K562 (cell line): ENCODE data around the gene CXXC1. TPM values are rescaled to one million over a fixed set of nuclear protein-coding genes. Genes with fewer than 3 reads are reported as not detected.
A peak's percentile ranks its signal among the peaks of the same experiment; 100 is the strongest.

Experiments
- EHMT2 ChIP-seq: fragments of 450-650 bp; IDR thresholded peaks from 2 replicates; pipeline ENCODE4 v1.6.1; 2018; ENCODE audit warnings: antibody characterized with exemption
- KLF6 ChIP-seq: fragments of 250-450 bp; sonication (Bioruptor Pico); IDR thresholded peaks from 2 replicates; pipeline ENCODE4 v1.4.0; 2020; ENCODE audit warnings: mild to moderate bottlenecking, moderate library complexity, borderline replicate concordance
- NCOA6 ChIP-seq: fragments of 450-650 bp; IDR thresholded peaks from 2 replicates; pipeline ENCODE4 v1.6.1; 2017; ENCODE audit warnings: mild to moderate bottlenecking
- POLR2A ChIP-seq: fragments of 450-650 bp; conservative IDR thresholded peaks from 2 replicates; pipeline ENCODE4 v1.6.1; 2016
- ZNF165 ChIP-seq: fragments of 250-450 bp; sonication (Bioruptor Pico); IDR thresholded peaks from 2 replicates; pipeline ENCODE4 v1.4.0; 2020; ENCODE audit warnings: borderline replicate concordance
- ZNF408 ChIP-seq: fragments of 250-450 bp; sonication (Bioruptor Pico); IDR thresholded peaks from 2 replicates; pipeline ENCODE4 v1.4.0; 2020; ENCODE audit warnings: low read depth, mild to moderate bottlenecking, moderate library complexity
- ZNF785 ChIP-seq: fragments of 250-450 bp; sonication (Bioruptor Pico); IDR thresholded peaks from 2 replicates; pipeline ENCODE4 v1.4.0; 2020; ENCODE audit warnings: mild to moderate bottlenecking
- polyA plus RNA-seq, 8 experiments: library from polyadenylated mRNA; depleted of rRNA in 4 of 8; stranded (reverse) in 5 of 8; unstranded in 3 of 8; fragments of >200 nt; fragmentation: Nextera tagmentation in 2 of 8; fragmentation: Illumina TruSeq in 1 of 8; extraction: Ambion mirVana in 2 of 8; extraction: Trizol in 1 of 8; gene quantifications; 2 replicates each; pipeline versions ENCODE4 v1.2.1 to v1.2.3, GENCODE V29; 2011 to 2014; ENCODE audit warnings: inconsistent platforms in 1 of 8, missing spikeins in 1 of 8
- total RNA-seq, 7 experiments: library from RNA; depleted of rRNA in 6 of 7; stranded (reverse); fragments of >200 nt in 6 of 7; fragmentation: Illumina TruSeq in 2 of 7; extraction: Trizol in 2 of 7; gene quantifications; 2 replicates each; pipeline versions ENCODE4 v1.2.1 to v1.2.3, GENCODE V29; 2011 to 2021; ENCODE audit warnings: low replicate concordance in 1 of 7
- TF ChIP-seq, protein P1 (sequence below): sonication (generic); formaldehyde crosslinking; IDR thresholded peaks from 2 replicates; pipeline ENCODE4 v1.8.1; 2023; ENCODE audit warnings: mild to moderate bottlenecking, missing genetic modification reagents, moderate library complexity
- TF ChIP-seq, protein P2 (sequence below): fragments of 150-350 bp; conservative IDR thresholded peaks from 2 replicates; pipeline ENCODE4 v1.6.1; 2014; ENCODE audit warnings: low read length
- TF ChIP-seq, protein P3 (sequence below), 2 experiments: fragments of 450-650 bp; IDR thresholded peaks; 2 replicates each; pipeline ENCODE4 v1.6.1; 2018; ENCODE audit warnings: mild to moderate bottlenecking in 2 of 2, low read depth in 1 of 2; ENCODE audit not compliant: partially characterized antibody in 2 of 2
- TF ChIP-seq, protein P4 (sequence below), 2 experiments: fragments of 450-650 bp; formaldehyde crosslinking in 1 of 2; IDR thresholded peaks; 2 replicates each; pipeline versions ENCODE4 v1.4.0 to v1.6.1; 2014 to 2020; ENCODE audit warnings: mild to moderate bottlenecking in 2 of 2, borderline replicate concordance in 1 of 2, low read depth in 1 of 2

CXXC1 gene
- total and polyA plus RNA-seq, 9 of the 15 experiments (the other 6 are each of a cell fraction or from before 2014, with no cell fraction given), result 3.4 to 81.0 (median 34.1) TPM

DNA sequence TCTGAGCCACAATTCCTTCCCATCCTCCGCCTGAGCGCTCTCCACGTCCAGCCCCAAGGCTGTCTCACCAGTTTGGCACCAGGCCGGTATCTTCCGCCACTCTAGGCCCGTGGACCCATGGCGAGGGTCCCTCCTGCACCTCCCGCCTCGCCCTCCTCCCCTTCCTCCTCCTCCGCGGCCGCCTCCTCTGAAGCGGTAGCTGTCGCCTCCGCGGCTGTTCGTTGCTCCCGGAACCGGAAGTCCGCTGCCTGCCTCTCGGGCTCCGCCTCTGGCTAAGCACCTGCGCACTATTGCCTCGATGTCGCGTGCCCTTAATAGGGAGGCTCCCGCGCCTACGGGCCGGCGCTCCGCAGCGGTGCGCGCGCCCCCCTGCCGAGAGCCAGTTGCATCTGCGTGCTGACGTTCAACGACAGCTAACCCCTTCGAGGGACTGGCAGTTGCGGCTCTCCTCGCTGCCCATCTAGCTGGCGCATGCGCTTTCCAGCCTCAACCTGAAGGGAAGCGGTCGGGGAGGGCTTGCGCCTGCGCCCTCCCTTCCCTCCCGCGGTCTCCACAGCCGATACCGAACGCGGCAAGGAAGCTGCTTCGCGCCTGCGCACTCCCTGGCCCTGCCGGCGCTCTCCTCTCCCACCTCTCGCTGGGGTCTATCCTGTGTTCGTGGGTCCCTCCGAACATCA is 6.1 kb downstream of the CXXC1 start, which contains the start of gene MBD1 (continued):
- no peak for TF ChIP-seq ZNF408 (CRISPR knock-in tag)
- TF ChIP-seq, protein P1, sequence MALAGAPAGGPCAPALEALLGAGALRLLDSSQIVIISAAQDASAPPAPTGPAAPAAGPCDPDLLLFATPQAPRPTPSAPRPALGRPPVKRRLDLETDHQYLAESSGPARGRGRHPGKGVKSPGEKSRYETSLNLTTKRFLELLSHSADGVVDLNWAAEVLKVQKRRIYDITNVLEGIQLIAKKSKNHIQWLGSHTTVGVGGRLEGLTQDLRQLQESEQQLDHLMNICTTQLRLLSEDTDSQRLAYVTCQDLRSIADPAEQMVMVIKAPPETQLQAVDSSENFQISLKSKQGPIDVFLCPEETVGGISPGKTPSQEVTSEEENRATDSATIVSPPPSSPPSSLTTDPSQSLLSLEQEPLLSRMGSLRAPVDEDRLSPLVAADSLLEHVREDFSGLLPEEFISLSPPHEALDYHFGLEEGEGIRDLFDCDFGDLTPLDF (CRISPR knock-in tag), result no peak
- TF ChIP-seq, protein P2, sequence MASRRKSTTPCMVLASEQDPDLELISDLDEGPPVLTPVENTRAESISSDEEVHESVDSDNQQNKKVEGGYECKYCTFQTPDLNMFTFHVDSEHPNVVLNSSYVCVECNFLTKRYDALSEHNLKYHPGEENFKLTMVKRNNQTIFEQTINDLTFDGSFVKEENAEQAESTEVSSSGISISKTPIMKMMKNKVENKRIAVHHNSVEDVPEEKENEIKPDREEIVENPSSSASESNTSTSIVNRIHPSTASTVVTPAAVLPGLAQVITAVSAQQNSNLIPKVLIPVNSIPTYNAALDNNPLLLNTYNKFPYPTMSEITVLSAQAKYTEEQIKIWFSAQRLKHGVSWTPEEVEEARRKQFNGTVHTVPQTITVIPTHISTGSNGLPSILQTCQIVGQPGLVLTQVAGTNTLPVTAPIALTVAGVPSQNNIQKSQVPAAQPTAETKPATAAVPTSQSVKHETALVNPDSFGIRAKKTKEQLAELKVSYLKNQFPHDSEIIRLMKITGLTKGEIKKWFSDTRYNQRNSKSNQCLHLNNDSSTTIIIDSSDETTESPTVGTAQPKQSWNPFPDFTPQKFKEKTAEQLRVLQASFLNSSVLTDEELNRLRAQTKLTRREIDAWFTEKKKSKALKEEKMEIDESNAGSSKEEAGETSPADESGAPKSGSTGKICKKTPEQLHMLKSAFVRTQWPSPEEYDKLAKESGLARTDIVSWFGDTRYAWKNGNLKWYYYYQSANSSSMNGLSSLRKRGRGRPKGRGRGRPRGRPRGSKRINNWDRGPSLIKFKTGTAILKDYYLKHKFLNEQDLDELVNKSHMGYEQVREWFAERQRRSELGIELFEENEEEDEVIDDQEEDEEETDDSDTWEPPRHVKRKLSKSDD, result no peak
- TF ChIP-seq ZNF785 (CRISPR knock-in tag), result no peak
- TF ChIP-seq ZNF165, result no peak
- no peak for TF ChIP-seq KLF6 (CRISPR knock-in tag)
- no peak for TF ChIP-seq EHMT2
- TF ChIP-seq NCOA6, result no peak
- TF ChIP-seq, protein P3, sequence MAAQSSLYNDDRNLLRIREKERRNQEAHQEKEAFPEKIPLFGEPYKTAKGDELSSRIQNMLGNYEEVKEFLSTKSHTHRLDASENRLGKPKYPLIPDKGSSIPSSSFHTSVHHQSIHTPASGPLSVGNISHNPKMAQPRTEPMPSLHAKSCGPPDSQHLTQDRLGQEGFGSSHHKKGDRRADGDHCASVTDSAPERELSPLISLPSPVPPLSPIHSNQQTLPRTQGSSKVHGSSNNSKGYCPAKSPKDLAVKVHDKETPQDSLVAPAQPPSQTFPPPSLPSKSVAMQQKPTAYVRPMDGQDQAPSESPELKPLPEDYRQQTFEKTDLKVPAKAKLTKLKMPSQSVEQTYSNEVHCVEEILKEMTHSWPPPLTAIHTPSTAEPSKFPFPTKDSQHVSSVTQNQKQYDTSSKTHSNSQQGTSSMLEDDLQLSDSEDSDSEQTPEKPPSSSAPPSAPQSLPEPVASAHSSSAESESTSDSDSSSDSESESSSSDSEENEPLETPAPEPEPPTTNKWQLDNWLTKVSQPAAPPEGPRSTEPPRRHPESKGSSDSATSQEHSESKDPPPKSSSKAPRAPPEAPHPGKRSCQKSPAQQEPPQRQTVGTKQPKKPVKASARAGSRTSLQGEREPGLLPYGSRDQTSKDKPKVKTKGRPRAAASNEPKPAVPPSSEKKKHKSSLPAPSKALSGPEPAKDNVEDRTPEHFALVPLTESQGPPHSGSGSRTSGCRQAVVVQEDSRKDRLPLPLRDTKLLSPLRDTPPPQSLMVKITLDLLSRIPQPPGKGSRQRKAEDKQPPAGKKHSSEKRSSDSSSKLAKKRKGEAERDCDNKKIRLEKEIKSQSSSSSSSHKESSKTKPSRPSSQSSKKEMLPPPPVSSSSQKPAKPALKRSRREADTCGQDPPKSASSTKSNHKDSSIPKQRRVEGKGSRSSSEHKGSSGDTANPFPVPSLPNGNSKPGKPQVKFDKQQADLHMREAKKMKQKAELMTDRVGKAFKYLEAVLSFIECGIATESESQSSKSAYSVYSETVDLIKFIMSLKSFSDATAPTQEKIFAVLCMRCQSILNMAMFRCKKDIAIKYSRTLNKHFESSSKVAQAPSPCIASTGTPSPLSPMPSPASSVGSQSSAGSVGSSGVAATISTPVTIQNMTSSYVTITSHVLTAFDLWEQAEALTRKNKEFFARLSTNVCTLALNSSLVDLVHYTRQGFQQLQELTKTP (IDR thresholded peaks at IDR 0.05; ENCODE audit: low read depth in 1 of 2, partially characterized antibody in 2 of 2), result no peak
- TF ChIP-seq, protein P4, sequence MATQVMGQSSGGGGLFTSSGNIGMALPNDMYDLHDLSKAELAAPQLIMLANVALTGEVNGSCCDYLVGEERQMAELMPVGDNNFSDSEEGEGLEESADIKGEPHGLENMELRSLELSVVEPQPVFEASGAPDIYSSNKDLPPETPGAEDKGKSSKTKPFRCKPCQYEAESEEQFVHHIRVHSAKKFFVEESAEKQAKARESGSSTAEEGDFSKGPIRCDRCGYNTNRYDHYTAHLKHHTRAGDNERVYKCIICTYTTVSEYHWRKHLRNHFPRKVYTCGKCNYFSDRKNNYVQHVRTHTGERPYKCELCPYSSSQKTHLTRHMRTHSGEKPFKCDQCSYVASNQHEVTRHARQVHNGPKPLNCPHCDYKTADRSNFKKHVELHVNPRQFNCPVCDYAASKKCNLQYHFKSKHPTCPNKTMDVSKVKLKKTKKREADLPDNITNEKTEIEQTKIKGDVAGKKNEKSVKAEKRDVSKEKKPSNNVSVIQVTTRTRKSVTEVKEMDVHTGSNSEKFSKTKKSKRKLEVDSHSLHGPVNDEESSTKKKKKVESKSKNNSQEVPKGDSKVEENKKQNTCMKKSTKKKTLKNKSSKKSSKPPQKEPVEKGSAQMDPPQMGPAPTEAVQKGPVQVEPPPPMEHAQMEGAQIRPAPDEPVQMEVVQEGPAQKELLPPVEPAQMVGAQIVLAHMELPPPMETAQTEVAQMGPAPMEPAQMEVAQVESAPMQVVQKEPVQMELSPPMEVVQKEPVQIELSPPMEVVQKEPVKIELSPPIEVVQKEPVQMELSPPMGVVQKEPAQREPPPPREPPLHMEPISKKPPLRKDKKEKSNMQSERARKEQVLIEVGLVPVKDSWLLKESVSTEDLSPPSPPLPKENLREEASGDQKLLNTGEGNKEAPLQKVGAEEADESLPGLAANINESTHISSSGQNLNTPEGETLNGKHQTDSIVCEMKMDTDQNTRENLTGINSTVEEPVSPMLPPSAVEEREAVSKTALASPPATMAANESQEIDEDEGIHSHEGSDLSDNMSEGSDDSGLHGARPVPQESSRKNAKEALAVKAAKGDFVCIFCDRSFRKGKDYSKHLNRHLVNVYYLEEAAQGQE (IDR thresholded peaks at IDR 0.05; ENCODE audit: borderline replicate concordance), result no peak
- TF ChIP-seq, protein P4 (CRISPR knock-in tag; IDR thresholded peaks at IDR 0.05; ENCODE audit: low read depth), result no peak
- peak; percentile 94 for TF ChIP-seq POLR2A
